GM10847 (cell line): ENCODE data around the gene NDUFA7.

Experiments
- POLR2A ChIP-seq: IDR thresholded peaks from 2 replicates; pipeline ENCODE4 v1.6.1; 2011; ENCODE audit not compliant: insufficient read length; ENCODE audit errors: extremely low read depth

Gene NDUFA7

GRCh38 chr19:8321067-8321985 is at the start of gene NDUFA7, which contains the start of gene RPS28:
Gene NDUFA7 (minus strand): TSS chr19:8321375. CDS start chr19:8321358, 17 bp downstream.
Gene RPS28 (plus strand): TSS chr19:8321496. CDS start chr19:8321531, 35 bp downstream.
- TF ChIP-seq POLR2A = peak; percentile 96

- TF ChIP-seq POLR2A = no peak
Observed at GRCh38 chr19:8370176-8371010, 49.2 kb upstream of the NDUFA7 start.

- no peak for TF ChIP-seq POLR2A
Observed at GRCh38 chr19:8367327-8368001, 46.3 kb upstream of the NDUFA7 start.

GRCh38 chr19:8366961-8367326 is 45.8 kb upstream of the NDUFA7 start:
- TF ChIP-seq POLR2A = no peak

- no peak for TF ChIP-seq POLR2A
Observed at GRCh38 chr19:8366121-8366581, 45.0 kb upstream of the NDUFA7 start.

GRCh38 chr19:8363803-8364771 is 42.9 kb upstream of the NDUFA7 start, which contains the start of gene ANGPTL4:
Gene ANGPTL4 (plus strand): TSS chr19:8364155. CDS start chr19:8364322, 167 bp downstream.
- no peak for TF ChIP-seq POLR2A

GRCh38 chr19:8361921-8362793 is 41.0 kb upstream of the NDUFA7 start:
- TF ChIP-seq POLR2A = no peak

GRCh38 chr19:8360196-8360595 is 39.0 kb upstream of the NDUFA7 start:
- TF ChIP-seq POLR2A = no peak

- no peak for TF ChIP-seq POLR2A
Observed at GRCh38 chr19:8358948-8359347, 37.8 kb upstream of the NDUFA7 start.

- no peak for TF ChIP-seq POLR2A
Observed at GRCh38 chr19:8357007-8357521, 35.9 kb upstream of the NDUFA7 start.

- no peak for TF ChIP-seq POLR2A
Observed at GRCh38 chr19:8355631-8356402, 34.6 kb upstream of the NDUFA7 start.

- no peak for TF ChIP-seq POLR2A
Observed at GRCh38 chr19:8352134-8352827, 31.1 kb upstream of the NDUFA7 start.

- no peak for TF ChIP-seq POLR2A
Observed at GRCh38 chr19:8343483-8343844, 22.3 kb upstream of the NDUFA7 start.
